H9 (cell line): ENCODE measurements around the gene TMEM82. TPM values are rescaled to one million over a fixed set of nuclear protein-coding genes. Genes with fewer than 3 reads are reported as not detected.

Experiments
- DNase-seq: peaks from one replicate; pipeline ENCODE4 v3.0.0-alpha.2; 2017
- H2AFZ ChIP-seq: one replicate; pipeline ENCODE4 v1.6.1; 2013; ENCODE audit warnings: mild to moderate bottlenecking, low read length, control low read depth, moderate library complexity
- H2AK5ac ChIP-seq: 2 replicates; pipeline ENCODE4 v1.6.1; 2013; ENCODE audit warnings: low read length, control low read depth, mixed read lengths; ENCODE audit not compliant: insufficient read length
- H2BK120ac ChIP-seq: one replicate; pipeline ENCODE4 v1.6.1; 2013; ENCODE audit warnings: low read depth, mild to moderate bottlenecking, low read length, control low read depth, inconsistent platforms; ENCODE audit not compliant: poor library complexity, severe bottlenecking
- H2BK12ac ChIP-seq: 2 replicates; pipeline ENCODE4 v1.6.1; 2013; ENCODE audit warnings: low read length, control low read depth, mixed read lengths, low read depth; ENCODE audit not compliant: insufficient read length
- H2BK15ac ChIP-seq: 2 replicates; pipeline ENCODE4 v1.6.1; 2013; ENCODE audit warnings: low read depth, low read length, control low read depth
- H2BK20ac ChIP-seq: one replicate; pipeline ENCODE4 v1.6.1; 2013; ENCODE audit warnings: low read depth, mild to moderate bottlenecking, low read length, control low read depth, inconsistent platforms; ENCODE audit not compliant: poor library complexity, severe bottlenecking
- H2BK5ac ChIP-seq: 2 replicates; pipeline ENCODE4 v1.6.1; 2013; ENCODE audit warnings: low read length, control low read depth, mixed read lengths; ENCODE audit not compliant: insufficient read length
- H3K14ac ChIP-seq: 2 replicates; pipeline ENCODE4 v1.6.1; 2013; ENCODE audit warnings: low read length, control low read depth; ENCODE audit not compliant: insufficient read depth
- H3K18ac ChIP-seq: 2 replicates; pipeline ENCODE4 v1.6.1; 2013; ENCODE audit warnings: low read depth, mild to moderate bottlenecking, mixed read lengths, low read length, control low read depth; ENCODE audit not compliant: insufficient read length
- H3K23ac ChIP-seq: 2 replicates; pipeline ENCODE4 v1.6.1; 2013; ENCODE audit warnings: low read length, control low read depth, mixed read lengths, low read depth; ENCODE audit not compliant: insufficient read length
- H3K23me2 ChIP-seq: 2 replicates; pipeline ENCODE4 v1.6.1; 2013; ENCODE audit warnings: low read depth, mild to moderate bottlenecking, mixed read lengths, low read length, control low read depth; ENCODE audit not compliant: insufficient read length, poor library complexity, severe bottlenecking
- H3K27ac ChIP-seq: 2 replicates; pipeline ENCODE4 v1.5.1; 2013; ENCODE audit warnings: low read length, control low read depth, mixed read lengths, low read depth; ENCODE audit not compliant: insufficient read length
- H3K27me3 ChIP-seq: 2 replicates; pipeline ENCODE4 v1.6.1; 2013; ENCODE audit warnings: low read length, control low read depth, inconsistent platforms; ENCODE audit not compliant: insufficient read depth
- H3K4ac ChIP-seq: 2 replicates; pipeline ENCODE4 v1.6.1; 2013; ENCODE audit warnings: low read depth, mild to moderate bottlenecking, control low read depth, inconsistent platforms, low read length, moderate library complexity
- H3K4me1 ChIP-seq: 2 replicates; pipeline ENCODE4 v1.6.1; 2013; ENCODE audit warnings: low read length, control low read depth, inconsistent platforms; ENCODE audit not compliant: insufficient read depth
- H3K4me2 ChIP-seq: 2 replicates; pipeline ENCODE4 v1.6.1; 2013; ENCODE audit warnings: low read length, control low read depth, mixed read lengths; ENCODE audit not compliant: insufficient read length, insufficient read depth
- H3K56ac ChIP-seq: 2 replicates; pipeline ENCODE4 v1.6.1; 2013; ENCODE audit warnings: low read depth, mild to moderate bottlenecking, mixed read lengths, low read length, control low read depth; ENCODE audit not compliant: insufficient read length
- H3K79me1 ChIP-seq: 2 replicates; pipeline ENCODE4 v1.6.1; 2013; ENCODE audit warnings: low read depth, mild to moderate bottlenecking, moderate library complexity, low read length, control low read depth, inconsistent platforms; ENCODE audit not compliant: insufficient read depth, poor library complexity, severe bottlenecking
- H3K79me2 ChIP-seq: 2 replicates; pipeline ENCODE4 v1.6.1; 2013; ENCODE audit warnings: low read length, control low read depth, inconsistent platforms; ENCODE audit not compliant: insufficient read depth
- H3K9ac ChIP-seq: 2 replicates; pipeline ENCODE4 v1.6.1; 2013; ENCODE audit warnings: low read length, control low read depth, mixed read lengths; ENCODE audit not compliant: insufficient read length; ENCODE audit errors: extremely low read depth
- H3K9me3 ChIP-seq: one replicate; pipeline ENCODE4 v1.6.1; 2013; ENCODE audit warnings: low read depth, low read length, inconsistent platforms; ENCODE audit not compliant: control insufficient read depth
- H3T11ph ChIP-seq: one replicate; pipeline ENCODE4 v1.6.1; 2013; ENCODE audit warnings: mild to moderate bottlenecking, low read length, control low read depth, inconsistent platforms
- H4K20me1 ChIP-seq: one replicate; pipeline ENCODE4 v1.6.1; 2013; ENCODE audit not compliant: control insufficient read depth, insufficient read length, insufficient read depth
- H4K5ac ChIP-seq: 2 replicates; pipeline ENCODE4 v1.6.1; 2013; ENCODE audit warnings: low read depth, mild to moderate bottlenecking, mixed read lengths, low read length, control low read depth; ENCODE audit not compliant: insufficient read length
- H4K8ac ChIP-seq: replicated peaks from 2 replicates; pipeline ENCODE4 v1.6.1; 2013; ENCODE audit warnings: low read length, control low read depth, mixed read lengths, low read depth; ENCODE audit not compliant: insufficient read length
- H4K91ac ChIP-seq: 2 replicates; pipeline ENCODE4 v1.6.1; 2013; ENCODE audit warnings: low read depth, mild to moderate bottlenecking, moderate library complexity, mixed read lengths, low read length, control low read depth; ENCODE audit not compliant: insufficient read length
- H3K27ac Mint-ChIP-seq, 3 experiments: 2 replicates in 2 of 3; 3 replicates in 1 of 3; pipeline ENCODE4 v1.8.0; 2020 to 2021; ENCODE audit warnings: mixed read lengths in 3 of 3, mild to moderate bottlenecking in 1 of 3, moderate library complexity in 1 of 3
- H3K27me3 Mint-ChIP-seq: 2 replicates; pipeline ENCODE4 v1.8.0; 2021; ENCODE audit warnings: low read depth, mild to moderate bottlenecking, moderate library complexity, mixed read lengths
- H3K36me3 Mint-ChIP-seq, 3 experiments: 2 replicates in 2 of 3; 3 replicates in 1 of 3; pipeline ENCODE4 v1.8.0; 2020 to 2021; ENCODE audit warnings: low read depth in 3 of 3, mixed read lengths in 3 of 3; ENCODE audit not compliant: insufficient read depth in 1 of 3
- H3K4me1 Mint-ChIP-seq, 2 experiments: 2 replicates each; pipeline ENCODE4 v1.8.0; 2020; ENCODE audit warnings: mixed read lengths in 2 of 2
- H3K4me3 Mint-ChIP-seq, 2 experiments: 2 replicates in 1 of 2; 3 replicates in 1 of 2; pipeline ENCODE4 v1.8.0; 2020 to 2021; ENCODE audit warnings: mild to moderate bottlenecking in 2 of 2, mixed read lengths in 2 of 2, moderate library complexity in 1 of 2
- H3K9me3 Mint-ChIP-seq, 2 experiments: 2 replicates in 1 of 2; 3 replicates in 1 of 2; pipeline ENCODE4 v1.8.0; 2020; ENCODE audit warnings: mild to moderate bottlenecking in 2 of 2, mixed read lengths in 2 of 2, moderate library complexity in 1 of 2
- WGBS: extraction: QIAGEN DNeasy Blood & Tissue Kit; methylation state at CpG from one replicate; pipeline ENCODE4 v1.1.7; 2013; ENCODE audit warnings: missing lambda C conversion rate, low lambda C conversion rate, mixed read lengths; ENCODE audit not compliant: insufficient read length; ENCODE audit errors: extremely low coverage; 5-methylcytosine and 5-hydroxymethylcytosine counted together
- total RNA-seq: library from RNA; stranded (reverse); gene quantifications from 2 replicates; pipeline ENCODE4 v1.2.1, GENCODE V29; 2021
- TF ChIP-seq, protein P1 (sequence below): fragments of 200-600 bp; sonication (generic); conservative IDR thresholded peaks from 3 replicates; pipeline ENCODE4 v1.8.0; 2021; ENCODE audit warnings: antibody characterized with exemption, mild to moderate bottlenecking

Gene TMEM82
- total RNA-seq, 1 experiment from 2014 or later = 1.4 TPM

DNA sequence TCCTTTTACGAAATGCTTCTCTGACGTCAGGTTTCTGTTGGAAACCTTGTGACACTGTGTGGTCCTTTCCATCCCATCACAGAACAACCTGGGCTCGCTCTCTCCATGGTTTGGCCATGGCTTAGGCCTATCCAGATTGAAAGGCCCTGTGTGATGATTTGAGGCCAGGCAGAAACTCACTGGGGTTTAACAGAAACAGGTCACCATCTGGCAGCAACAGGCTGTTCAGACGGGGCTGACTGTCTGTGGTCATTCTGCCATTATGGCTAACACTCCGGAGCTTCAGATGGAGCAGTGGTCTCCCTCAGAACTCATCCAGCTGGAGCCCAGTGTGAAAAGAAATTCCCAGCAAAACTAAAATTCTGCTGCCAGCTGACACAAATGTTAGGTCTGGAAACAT is 48.9 kb upstream of the TMEM82 start:
- H2BK120ac ChIP-seq = no peak overlapping the region
- no peaks in the 10 kb centered on the region for H3K27me3 Mint-ChIP-seq
- no peak for DNase-seq
- no peaks in the 10 kb centered on the region for H3K23me2 ChIP-seq
- no peaks in the 10 kb centered on the region for H3K79me2 ChIP-seq
- H3K14ac ChIP-seq = no peak overlapping the region
- no peak overlapping the region for H3K4me3 Mint-ChIP-seq
- H3K4me1 Mint-ChIP-seq = no peaks in the 10 kb centered on the region
- H3K4me1 ChIP-seq = no peaks in the 10 kb centered on the region
- H2AFZ ChIP-seq = no peak overlapping the region
- H2BK12ac ChIP-seq = no peak overlapping the region
- no peak overlapping the region for H3K4me2 ChIP-seq
- H4K5ac ChIP-seq = no peak overlapping the region
- no peaks in the 10 kb centered on the region for H4K20me1 ChIP-seq
- no peak overlapping the region for H2AK5ac ChIP-seq
- H3K9me3 Mint-ChIP-seq = no peaks in the 10 kb centered on the region
- WGBS = no CpG with 5 or more reads among the region's 5 CpGs
- H2BK15ac ChIP-seq = no peak overlapping the region
- H3T11ph ChIP-seq = no peak overlapping the region
- H3K56ac ChIP-seq = no peak overlapping the region
- peaks cover 0 to 13% (median 0%) of the 10 kb centered on the region in 3 experiments; a peak in 4 of 7 replicates for H3K36me3 Mint-ChIP-seq
- no peak overlapping the region for H2BK20ac ChIP-seq
- no peaks in the 10 kb centered on the region for H3K9me3 ChIP-seq
- TF ChIP-seq, protein P1, sequence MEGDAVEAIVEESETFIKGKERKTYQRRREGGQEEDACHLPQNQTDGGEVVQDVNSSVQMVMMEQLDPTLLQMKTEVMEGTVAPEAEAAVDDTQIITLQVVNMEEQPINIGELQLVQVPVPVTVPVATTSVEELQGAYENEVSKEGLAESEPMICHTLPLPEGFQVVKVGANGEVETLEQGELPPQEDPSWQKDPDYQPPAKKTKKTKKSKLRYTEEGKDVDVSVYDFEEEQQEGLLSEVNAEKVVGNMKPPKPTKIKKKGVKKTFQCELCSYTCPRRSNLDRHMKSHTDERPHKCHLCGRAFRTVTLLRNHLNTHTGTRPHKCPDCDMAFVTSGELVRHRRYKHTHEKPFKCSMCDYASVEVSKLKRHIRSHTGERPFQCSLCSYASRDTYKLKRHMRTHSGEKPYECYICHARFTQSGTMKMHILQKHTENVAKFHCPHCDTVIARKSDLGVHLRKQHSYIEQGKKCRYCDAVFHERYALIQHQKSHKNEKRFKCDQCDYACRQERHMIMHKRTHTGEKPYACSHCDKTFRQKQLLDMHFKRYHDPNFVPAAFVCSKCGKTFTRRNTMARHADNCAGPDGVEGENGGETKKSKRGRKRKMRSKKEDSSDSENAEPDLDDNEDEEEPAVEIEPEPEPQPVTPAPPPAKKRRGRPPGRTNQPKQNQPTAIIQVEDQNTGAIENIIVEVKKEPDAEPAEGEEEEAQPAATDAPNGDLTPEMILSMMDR = no peak
- H3K27ac Mint-ChIP-seq = no peak overlapping the region
- no peaks in the 10 kb centered on the region for H3K27me3 ChIP-seq
- H3K18ac ChIP-seq = no peak overlapping the region
- H3K27ac ChIP-seq = no peak overlapping the region
- H4K8ac ChIP-seq = no peak overlapping the region
- H4K91ac ChIP-seq = no peak overlapping the region
- peaks cover 2% of the 10 kb centered on the region for H3K79me1 ChIP-seq
- no peak overlapping the region for H3K4ac ChIP-seq
- no peak overlapping the region for H3K9ac ChIP-seq
- H2BK5ac ChIP-seq = no peak overlapping the region
- H3K23ac ChIP-seq = no peak overlapping the region
